Measurements from ENCODE around the gene PPP1R11. TPM values are rescaled to one million over a fixed set of nuclear protein-coding genes. Genes with fewer than 3 reads are reported as not detected.
"Not testable (repeated sequence)": the region's sequence is repeated elsewhere in the genome, so short reads cannot be mapped to it uniquely, and the experiment has no call there.

Gene PPP1R11
- total RNA-seq, 4 donors from 2014 or later, result 55.3 to 276 (median 79.1) TPM

DNA sequence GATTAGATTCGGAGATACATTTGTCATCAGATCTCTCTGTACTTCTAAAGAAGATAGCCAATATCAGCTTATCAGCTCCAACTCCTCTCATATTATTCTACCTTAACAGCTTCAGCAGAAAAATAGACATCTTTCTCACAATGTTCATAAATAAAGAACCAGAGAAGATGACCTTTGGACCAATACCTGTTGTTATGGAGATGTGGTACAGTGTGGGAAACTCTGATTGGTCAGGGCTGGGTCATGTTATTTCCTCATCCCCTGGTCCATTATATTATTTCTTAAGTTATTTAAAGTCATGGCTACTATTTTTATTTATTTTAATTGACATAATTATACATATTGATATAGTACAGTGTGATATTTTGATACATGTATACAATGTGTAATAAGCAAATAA is 41.8 kb upstream of the PPP1R11 start:
- Histone ChIP-seq H3K9me3 (no peaks in the 10 kb centered on the region), H3K4me3 (no peak overlapping the region), H3K27me3 (no peaks in the 10 kb centered on the region), H3K36me3 (no peaks in the 10 kb centered on the region), H3K4me1 (peaks cover 0 to 5% (median 0%) of the 10 kb centered on the region in 4 donors), H3K27ac (no peak overlapping the region)
- intact Hi-C loops (cut with DNase I; ENCODE audit: low total_unique reads) (no loop called here), in situ Hi-C loops (cut with MboI; ENCODE audit: low pct_ligation_motif_present in 1 of 4, low pct_unique_long_range_greater_than_20kb in 1 of 4, low sequenced_read_pairs in 3 of 4) (no loop called here)
- 67 to 82% methylated on average over 1 of the region's 1 CpG for WGBS, 2 donors (ENCODE audit: low coverage in 1 of 2)
- DNase-seq, result no peak
- TF ChIP-seq POLR2AphosphoS5 (IDR thresholded peaks at IDR 0.05) (no peak), POLR2A (IDR thresholded peaks at IDR 0.05) (no peak), EP300 (IDR thresholded peaks at IDR 0.05; ENCODE audit: low read depth) (no peak)
- TF ChIP-seq, protein P1, sequence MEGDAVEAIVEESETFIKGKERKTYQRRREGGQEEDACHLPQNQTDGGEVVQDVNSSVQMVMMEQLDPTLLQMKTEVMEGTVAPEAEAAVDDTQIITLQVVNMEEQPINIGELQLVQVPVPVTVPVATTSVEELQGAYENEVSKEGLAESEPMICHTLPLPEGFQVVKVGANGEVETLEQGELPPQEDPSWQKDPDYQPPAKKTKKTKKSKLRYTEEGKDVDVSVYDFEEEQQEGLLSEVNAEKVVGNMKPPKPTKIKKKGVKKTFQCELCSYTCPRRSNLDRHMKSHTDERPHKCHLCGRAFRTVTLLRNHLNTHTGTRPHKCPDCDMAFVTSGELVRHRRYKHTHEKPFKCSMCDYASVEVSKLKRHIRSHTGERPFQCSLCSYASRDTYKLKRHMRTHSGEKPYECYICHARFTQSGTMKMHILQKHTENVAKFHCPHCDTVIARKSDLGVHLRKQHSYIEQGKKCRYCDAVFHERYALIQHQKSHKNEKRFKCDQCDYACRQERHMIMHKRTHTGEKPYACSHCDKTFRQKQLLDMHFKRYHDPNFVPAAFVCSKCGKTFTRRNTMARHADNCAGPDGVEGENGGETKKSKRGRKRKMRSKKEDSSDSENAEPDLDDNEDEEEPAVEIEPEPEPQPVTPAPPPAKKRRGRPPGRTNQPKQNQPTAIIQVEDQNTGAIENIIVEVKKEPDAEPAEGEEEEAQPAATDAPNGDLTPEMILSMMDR (IDR thresholded peaks at IDR 0.05), result no peak

DNA sequence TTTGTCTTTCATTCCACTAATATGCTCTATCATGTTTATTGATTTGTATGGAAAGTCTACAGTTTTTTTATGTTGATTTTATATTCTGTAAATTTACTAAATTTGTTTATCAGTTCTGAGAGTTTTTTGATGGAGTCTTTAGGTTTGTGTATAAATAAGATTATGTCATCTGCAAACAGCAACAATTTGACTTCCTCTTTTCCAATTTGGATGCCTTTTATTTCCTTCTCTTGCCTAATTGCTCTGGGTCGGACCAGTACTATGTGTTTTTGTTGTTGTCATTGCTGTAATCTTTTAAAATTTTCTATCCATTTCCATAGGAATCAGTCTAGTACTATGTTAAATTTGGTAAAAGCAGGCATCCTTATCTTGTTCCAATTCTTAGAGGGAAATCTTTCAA is 37.4 kb upstream of the PPP1R11 start:
- 88 to 89% methylated on average over 1 of the region's 1 CpG for WGBS, 2 donors (ENCODE audit: low coverage in 1 of 2)
- no peaks in the 10 kb centered on the region for H3K36me3 ChIP-seq
- DNase-seq, result no peak
- intact Hi-C loops (cut with DNase I; ENCODE audit: low total_unique reads), result no loop called here
- peaks cover 0 to 5% (median 0%) of the 10 kb centered on the region in 4 donors for H3K4me1 ChIP-seq
- no peak overlapping the region for H3K4me3 ChIP-seq
- no peaks in the 10 kb centered on the region for H3K27me3 ChIP-seq
- H3K27ac ChIP-seq, result no peak overlapping the region
- in situ Hi-C loops (cut with MboI; ENCODE audit: low pct_ligation_motif_present in 1 of 4, low pct_unique_long_range_greater_than_20kb in 1 of 4, low sequenced_read_pairs in 3 of 4), result no loop called here
- H3K9me3 ChIP-seq, result no peaks in the 10 kb centered on the region
- TF ChIP-seq POLR2AphosphoS5 (IDR thresholded peaks at IDR 0.05), result no peak
- no peak for TF ChIP-seq EP300 (IDR thresholded peaks at IDR 0.05; ENCODE audit: low read depth)
- TF ChIP-seq POLR2A (IDR thresholded peaks at IDR 0.05), result no peak
- TF ChIP-seq, protein P1 (IDR thresholded peaks at IDR 0.05), result no peak

DNA sequence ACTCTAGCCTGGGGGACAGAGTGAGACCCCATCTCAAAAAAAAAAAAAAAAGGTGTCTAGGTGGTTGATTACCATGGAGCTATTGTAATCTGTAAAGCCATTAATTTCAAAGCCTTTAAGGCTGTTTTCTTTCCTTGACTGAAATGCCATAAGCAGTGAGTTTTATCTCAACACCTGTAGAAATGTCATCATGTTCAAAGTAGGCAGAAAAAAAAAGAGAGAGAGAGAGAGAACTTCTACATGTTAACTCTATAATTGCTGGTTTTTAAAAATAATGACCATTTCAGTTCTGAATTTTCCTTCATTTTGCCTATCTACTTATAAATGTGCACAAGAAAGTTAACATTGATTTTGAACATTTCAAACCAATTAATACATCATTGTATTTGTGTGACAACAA is 35.6 kb upstream of the PPP1R11 start:
- intact Hi-C loops (cut with DNase I; ENCODE audit: low total_unique reads), result no loop called here
- H3K36me3 ChIP-seq, result no peaks in the 10 kb centered on the region
- no peak for TF ChIP-seq POLR2AphosphoS5 (IDR thresholded peaks at IDR 0.05)
- TF ChIP-seq, protein P1 (IDR thresholded peaks at IDR 0.05), result no peak
- TF ChIP-seq POLR2A (IDR thresholded peaks at IDR 0.05), result no peak
- no peak for TF ChIP-seq EP300 (IDR thresholded peaks at IDR 0.05; ENCODE audit: low read depth)
- no peaks in the 10 kb centered on the region for H3K27me3 ChIP-seq
- H3K27ac ChIP-seq, result no peak overlapping the region
- no peaks in the 10 kb centered on the region for H3K9me3 ChIP-seq
- no peaks in the 10 kb centered on the region for H3K4me1 ChIP-seq
- in situ Hi-C loops (cut with MboI; ENCODE audit: low pct_ligation_motif_present in 1 of 4, low pct_unique_long_range_greater_than_20kb in 1 of 4, low sequenced_read_pairs in 3 of 4), result no loop called here
- H3K4me3 ChIP-seq, result no peak overlapping the region
- no peak for DNase-seq

DNA sequence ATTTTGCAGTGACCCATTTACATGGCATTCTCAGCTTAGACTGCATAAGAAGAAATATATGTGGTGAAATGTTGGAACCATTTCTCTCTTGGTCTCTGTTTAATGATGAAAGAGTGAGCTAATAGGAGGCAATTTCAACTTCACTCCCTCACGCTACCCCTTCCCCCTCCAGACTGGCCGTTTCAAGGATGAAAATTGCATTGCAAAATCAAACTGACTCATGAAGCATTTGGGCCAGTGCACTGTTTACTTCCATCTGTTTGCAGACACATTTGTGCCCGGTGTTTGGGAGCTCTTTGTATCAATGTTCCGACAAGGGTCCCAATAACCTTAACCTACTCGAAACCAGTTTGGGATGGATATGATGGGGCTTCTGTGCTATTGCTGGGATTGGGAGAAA is 33.6 kb upstream of the PPP1R11 start:
- 93 to 96% methylated on average over 5 of the region's 5 CpGs for WGBS, 2 donors (ENCODE audit: low coverage in 1 of 2)
- intact Hi-C loops (cut with DNase I; ENCODE audit: low total_unique reads); H3K27ac ChIP-seq; H3K9me3 ChIP-seq; DNase-seq; H3K36me3 ChIP-seq; H3K4me3 ChIP-seq; H3K4me1 ChIP-seq; H3K27me3 ChIP-seq; in situ Hi-C loops (cut with MboI; ENCODE audit: low pct_ligation_motif_present in 1 of 4, low pct_unique_long_range_greater_than_20kb in 1 of 4, low sequenced_read_pairs in 3 of 4): not testable (repeated sequence)

DNA sequence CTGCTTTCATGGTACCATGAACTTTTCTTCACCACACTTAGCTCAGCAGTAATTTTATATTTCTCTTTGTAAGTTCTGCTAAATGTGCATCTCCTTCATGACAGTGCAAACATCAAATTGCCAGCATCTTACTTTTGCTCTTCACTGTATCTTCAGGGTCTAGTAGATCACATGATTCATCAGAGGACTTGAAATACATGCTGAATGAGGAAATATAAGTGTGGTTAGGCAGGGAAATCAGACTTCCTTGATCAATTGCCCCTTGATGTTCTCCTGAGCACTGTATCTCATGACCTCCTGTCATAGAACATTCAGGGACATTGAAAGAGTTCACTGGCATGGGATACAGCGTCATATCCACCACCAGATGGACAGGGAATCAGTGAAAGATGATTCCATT is 31.2 kb upstream of the PPP1R11 start:
- H3K4me3 ChIP-seq, result no peak overlapping the region
- H3K4me1 ChIP-seq, result no peaks in the 10 kb centered on the region
- no peak for TF ChIP-seq POLR2A (IDR thresholded peaks at IDR 0.05)
- TF ChIP-seq, protein P1 (IDR thresholded peaks at IDR 0.05), result no peak
- no peak for TF ChIP-seq POLR2AphosphoS5 (IDR thresholded peaks at IDR 0.05)
- TF ChIP-seq EP300 (IDR thresholded peaks at IDR 0.05; ENCODE audit: low read depth), result no peak
- DNase-seq, result no peak
- 86 to 100% methylated on average over 1 of the region's 1 CpG for WGBS, 2 donors (ENCODE audit: low coverage in 1 of 2)
- no peaks in the 10 kb centered on the region for H3K36me3 ChIP-seq
- H3K27ac ChIP-seq, result no peak overlapping the region
- intact Hi-C loops (cut with DNase I; ENCODE audit: low total_unique reads) (no loop called here), in situ Hi-C loops (cut with MboI; ENCODE audit: low pct_ligation_motif_present in 1 of 4, low pct_unique_long_range_greater_than_20kb in 1 of 4, low sequenced_read_pairs in 3 of 4) (no loop called here)
- H3K9me3 ChIP-seq, result no peaks in the 10 kb centered on the region
- no peaks in the 10 kb centered on the region for H3K27me3 ChIP-seq
